ENCODE data around the gene PGLYRP2.

PGLYRP2 gene

GRCh38 chr19:15422296-15423075, 56.8 kb downstream of the PGLYRP2 start:
- DNase-seq: no peak

DNA sequence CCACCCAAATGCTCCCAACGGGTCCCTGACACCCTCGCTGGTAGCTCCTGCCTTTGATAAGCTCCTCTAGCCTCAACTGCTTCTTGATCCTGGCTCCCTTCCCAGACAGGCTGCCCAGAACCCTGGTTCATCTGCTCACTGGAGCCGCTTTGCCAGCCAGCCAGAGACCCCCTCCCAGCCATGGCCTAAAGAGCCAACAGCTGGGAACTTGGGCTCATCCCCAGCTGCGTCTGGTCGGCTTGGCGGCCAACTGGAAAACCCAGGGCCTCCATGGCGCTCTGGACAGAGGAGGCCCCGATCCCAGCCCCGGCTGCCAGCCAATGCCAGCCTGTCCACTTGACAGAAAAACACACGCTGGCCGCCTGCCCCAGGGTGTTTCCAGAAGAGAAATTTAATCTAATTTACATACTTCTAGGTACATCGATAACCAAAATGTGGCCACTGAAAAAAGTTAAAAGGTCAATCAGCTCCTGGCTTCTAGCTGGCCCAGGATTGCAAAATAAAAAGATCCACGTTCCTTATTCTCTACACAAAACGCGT, 57.5 kb downstream of the PGLYRP2 start:
- DNase-seq: no peak

DNA sequence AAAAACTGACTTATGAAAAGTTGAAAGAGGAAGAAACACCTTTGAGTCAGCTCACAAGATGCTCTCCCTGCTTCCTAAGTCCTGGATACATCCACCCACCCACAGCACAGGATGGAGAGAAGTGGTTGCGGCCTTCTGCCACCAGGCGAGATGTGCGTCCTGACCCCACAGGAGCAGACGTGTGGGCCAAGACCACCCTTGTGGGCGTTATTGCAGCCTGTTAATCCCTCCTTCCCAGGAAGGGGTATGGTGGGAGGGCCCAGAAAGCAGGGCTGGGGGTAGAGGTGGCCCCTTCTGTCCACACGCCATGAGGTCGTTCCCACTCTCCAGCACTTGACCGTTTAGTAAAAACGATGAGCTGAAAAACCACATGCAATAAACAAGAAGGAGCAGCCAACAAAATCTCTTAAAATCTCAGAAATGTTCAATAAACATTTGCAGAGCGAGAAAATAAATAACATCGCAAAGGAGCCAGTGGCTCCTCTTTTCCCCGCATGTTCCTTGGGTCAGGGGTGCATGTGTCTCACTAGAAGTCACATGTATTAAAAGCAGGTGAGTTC, 58.1 kb downstream of the PGLYRP2 start:
- no peak for DNase-seq

DNA sequence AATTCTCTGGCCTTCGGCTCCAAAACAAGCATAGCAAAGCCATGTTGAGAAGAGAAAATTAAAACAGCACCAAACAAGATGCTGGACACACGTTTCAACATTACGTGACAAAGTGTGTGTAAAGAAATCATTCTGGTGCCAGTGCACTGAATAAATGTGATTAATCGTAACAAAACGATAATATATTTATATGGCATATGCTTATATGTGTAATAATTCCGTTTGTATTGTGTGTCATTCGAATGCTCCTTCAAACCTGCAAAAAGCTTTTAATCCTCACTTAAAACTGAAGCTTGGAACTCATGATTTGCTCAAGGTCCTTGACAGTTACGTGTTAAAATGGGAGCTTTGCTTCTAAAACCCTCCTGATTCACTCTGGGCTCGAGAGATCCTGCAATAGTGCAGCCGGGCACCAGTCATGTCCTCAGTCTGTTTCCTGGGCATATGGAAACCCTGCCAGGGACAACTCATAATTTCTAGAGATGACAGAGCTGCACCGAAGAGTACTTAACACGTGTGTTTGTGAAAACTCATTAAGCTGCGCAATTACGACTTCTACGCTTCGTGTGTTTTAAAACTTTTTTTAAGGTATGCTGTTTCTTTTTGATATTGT, 59.8 kb downstream of the PGLYRP2 start:
- no peak for DNase-seq

Data from NCI-H187 treated with DMSO at 0.1 percent for 48 hours (cell line).